Neural crest cell (in vitro differentiated cells): ENCODE measurements around the gene CFAP97D1. TPM values are rescaled to one million over a fixed set of nuclear protein-coding genes. Genes with fewer than 3 reads are reported as not detected.

Source experiments
- DNase-seq: peaks from one replicate; pipeline ENCODE4 v3.0.0; 2021; ENCODE audit warnings: low read depth, mixed read lengths, low spot score
- H3K27ac Mint-ChIP-seq: one replicate; pipeline ENCODE4 v1.8.0; 2021; ENCODE audit warnings: mild to moderate bottlenecking, mixed read lengths; ENCODE audit not compliant: unreplicated experiment
- H3K27me3 Mint-ChIP-seq: 2 replicates; pipeline ENCODE4 v1.8.0; 2021; ENCODE audit warnings: low read depth, mild to moderate bottlenecking, mixed read lengths
- H3K36me3 Mint-ChIP-seq: 2 replicates; pipeline ENCODE4 v1.8.0; 2021; ENCODE audit warnings: low read depth, mild to moderate bottlenecking, mixed read lengths
- H3K4me1 Mint-ChIP-seq: 2 replicates; pipeline ENCODE4 v1.8.0; 2021; ENCODE audit warnings: mixed read lengths
- H3K4me3 Mint-ChIP-seq: one replicate; pipeline ENCODE4 v1.8.0; 2021; ENCODE audit warnings: mild to moderate bottlenecking, mixed read lengths
- H3K9me3 Mint-ChIP-seq: 2 replicates; pipeline ENCODE4 v1.8.0; 2021; ENCODE audit warnings: mixed read lengths
- CTCF ChIP-seq: fragments of 200-600 bp; sonication (generic); conservative IDR thresholded peaks from 2 replicates; pipeline ENCODE4 v1.5.0; 2021; ENCODE audit warnings: antibody characterized with exemption, mild to moderate bottlenecking
- total RNA-seq: library from RNA; stranded (reverse); gene quantifications from 2 replicates; pipeline ENCODE4 v1.2.1, GENCODE V29; 2021

The CFAP97D1 gene
- total RNA-seq, 1 donor from 2014 or later = not detected

GRCh38 chr17:43832168-43832975, 52.1 kb downstream of the CFAP97D1 start:
- peak overlapping the region; percentile 81 for H3K4me3 Mint-ChIP-seq

GRCh38 chr17:43832976-43833829, 53.0 kb downstream of the CFAP97D1 start, which contains the start of gene MPP3:
TSS of gene MPP3 (minus strand) at chr17:43833146. CDS start at chr17:43831906, 1,240 bp downstream.
- Mint-ChIP-seq H3K27me3 (peaks cover 16% of the 10 kb centered on the region), H3K4me1 (peaks cover 39% of the 10 kb centered on the region), H3K27ac (peak within 1 kb of the TSS; percentile 67), H3K36me3 (no peaks in the 10 kb centered on the region), H3K9me3 (no peaks in the 10 kb centered on the region), H3K4me3 (peak within 1 kb of the TSS; percentile 91)
- no peak for TF ChIP-seq CTCF
- peak; percentile 34 for DNase-seq

More at GRCh38 chr17:43832168-43832975, 52.1 kb downstream of the CFAP97D1 start:
- H3K27me3 Mint-ChIP-seq = peaks cover 16% of the 10 kb centered on the region
- no peak for TF ChIP-seq CTCF
- H3K9me3 Mint-ChIP-seq = no peaks in the 10 kb centered on the region
- peaks cover 39% of the 10 kb centered on the region for H3K4me1 Mint-ChIP-seq
- peak; percentile 42 for DNase-seq
- H3K36me3 Mint-ChIP-seq = no peaks in the 10 kb centered on the region
- H3K27ac Mint-ChIP-seq = peak overlapping the region; percentile 67

- H3K4me3 Mint-ChIP-seq = peak overlapping the region; percentile 91
- no peaks in the 10 kb centered on the region for H3K36me3 Mint-ChIP-seq
- H3K27me3 Mint-ChIP-seq = peaks cover 16% of the 10 kb centered on the region
- DNase-seq = no peak
- H3K4me1 Mint-ChIP-seq = peaks cover 33% of the 10 kb centered on the region
- no peak for TF ChIP-seq CTCF
- no peaks in the 10 kb centered on the region for H3K9me3 Mint-ChIP-seq
- no peak overlapping the region for H3K27ac Mint-ChIP-seq
These were observed 53.9 kb downstream of the CFAP97D1 start for GRCh38 chr17:43834106-43834505.

Other genes starting within 250 kb of the CFAP97D1 start
- gene ETV4, start 234.1 kb upstream of the CFAP97D1 start, total RNA-seq = 55.0 and 59.6 TPM in 2 replicates
- gene MEOX1, start 118.5 kb upstream of the CFAP97D1 start, total RNA-seq = 1.1 and 1.7 TPM in 2 replicates
- gene SOST, start 21.6 kb upstream of the CFAP97D1 start, total RNA-seq = not detected in 2 replicates
- gene DUSP3, start 1.5 kb upstream of the CFAP97D1 start, total RNA-seq = 33.3 and 33.8 TPM in 2 replicates
- gene MPP3, start 52.7 kb downstream of the CFAP97D1 start, total RNA-seq = 13.8 and 14.4 TPM in 2 replicates
- gene CD300LG, start 66.7 kb downstream of the CFAP97D1 start, total RNA-seq = not detected in 2 replicates
- 26.8 and 29.8 TPM in 2 replicates for gene MPP2, start 127.1 kb downstream of the CFAP97D1 start, total RNA-seq
- not detected in 2 replicates for gene PPY, start 162.0 kb downstream of the CFAP97D1 start, total RNA-seq
- gene PYY, start 173.5 kb downstream of the CFAP97D1 start, total RNA-seq = not detected in 2 replicates
- 0.93 and 1.1 TPM in 2 replicates for gene NAGS, start 224.2 kb downstream of the CFAP97D1 start, total RNA-seq
- gene TMEM101, start 234.5 kb downstream of the CFAP97D1 start, total RNA-seq = 24.0 and 26.9 TPM in 2 replicates